NCI-H2029 (cell line): ENCODE results near the gene UBE2S.
"Not testable (repeated sequence)": the region's sequence is repeated elsewhere in the genome, so short reads cannot be mapped to it uniquely, and the experiment has no call there.

Experiments used
- DNase-seq: peaks from one replicate; lab custom pipeline; 2025; lab: John Stamatoyannopoulos, UW

UBE2S gene

DNA sequence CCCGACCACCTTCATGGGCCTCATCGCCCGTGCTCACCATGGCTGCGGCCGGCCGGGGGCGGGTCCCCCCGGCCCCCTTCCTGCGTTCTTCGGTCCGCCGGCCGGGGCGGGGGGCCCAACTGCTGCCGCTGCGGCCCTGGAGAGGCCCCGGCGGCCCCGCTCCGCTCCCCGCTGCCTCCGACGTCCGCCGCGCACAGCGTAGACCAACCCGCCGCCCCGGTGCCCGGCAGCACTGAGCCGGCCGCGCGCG lies at the start of gene UBE2S:
UBE2S (minus strand) TSS at position 239 of the 250 bp plus-strand sequence; CDS start at position 40, 199 bp downstream.
- not testable (repeated sequence) for DNase-seq

DNA sequence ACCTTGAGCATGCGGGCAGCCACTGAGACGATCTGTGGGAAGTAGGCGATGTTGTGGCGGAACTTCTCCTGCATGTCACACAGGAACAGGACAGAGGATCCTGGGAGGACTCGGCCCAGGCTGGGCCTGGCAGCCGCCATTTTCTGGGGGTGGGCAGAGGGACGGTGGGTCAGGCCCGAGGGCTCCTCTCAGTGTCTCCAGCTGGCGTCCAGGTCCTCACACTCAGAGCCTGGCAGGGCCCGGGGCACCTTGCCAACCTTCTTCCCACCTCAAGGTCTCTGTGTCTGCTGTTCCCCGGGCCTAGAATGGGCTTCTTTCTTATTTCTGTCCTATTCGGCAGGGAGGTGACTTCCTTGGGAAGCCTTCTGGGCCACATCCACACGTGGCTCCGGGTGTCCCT lies 48.8 kb upstream of the UBE2S start:
- no peak for DNase-seq

DNA sequence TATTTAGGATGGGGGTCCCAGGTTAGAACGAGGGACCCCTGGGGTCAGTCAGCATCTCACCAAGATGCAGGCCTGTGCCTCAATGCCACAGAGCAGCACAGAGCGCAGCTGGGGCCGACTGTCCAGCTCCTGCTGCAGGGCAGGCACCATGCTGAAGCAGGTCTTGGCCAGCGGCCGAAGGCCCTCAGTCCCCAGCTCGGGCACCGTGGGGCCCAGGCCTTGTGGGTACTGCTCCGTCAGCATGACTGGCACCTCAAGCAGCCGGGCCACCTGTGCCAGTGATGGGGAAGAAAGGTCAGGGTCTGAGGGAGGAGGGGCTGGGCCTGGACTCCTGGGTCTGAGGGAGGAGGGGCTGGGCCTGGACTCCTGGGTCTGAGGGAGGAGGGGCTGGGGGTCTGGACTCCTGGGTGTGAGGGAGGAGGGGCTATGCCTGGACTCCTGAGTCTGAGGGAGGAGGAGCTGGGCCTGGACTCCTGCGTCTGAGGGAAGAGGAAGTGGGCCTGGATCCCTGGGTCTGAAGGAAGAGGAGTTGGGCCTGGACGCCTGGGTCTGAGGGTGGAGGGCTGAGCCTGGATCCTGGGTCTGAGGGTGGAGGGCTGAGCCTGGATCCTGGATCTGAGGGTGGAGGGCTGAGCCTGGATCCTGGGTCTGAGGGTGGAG lies 48.1 kb upstream of the UBE2S start:
- no peak for DNase-seq

GRCh38 chr19:55454787-55455243 lies 47.2 kb upstream of the UBE2S start:
- no peak for DNase-seq

GRCh38 chr19:55453511-55454260 lies 46.1 kb upstream of the UBE2S start:
- no peak for DNase-seq

DNA sequence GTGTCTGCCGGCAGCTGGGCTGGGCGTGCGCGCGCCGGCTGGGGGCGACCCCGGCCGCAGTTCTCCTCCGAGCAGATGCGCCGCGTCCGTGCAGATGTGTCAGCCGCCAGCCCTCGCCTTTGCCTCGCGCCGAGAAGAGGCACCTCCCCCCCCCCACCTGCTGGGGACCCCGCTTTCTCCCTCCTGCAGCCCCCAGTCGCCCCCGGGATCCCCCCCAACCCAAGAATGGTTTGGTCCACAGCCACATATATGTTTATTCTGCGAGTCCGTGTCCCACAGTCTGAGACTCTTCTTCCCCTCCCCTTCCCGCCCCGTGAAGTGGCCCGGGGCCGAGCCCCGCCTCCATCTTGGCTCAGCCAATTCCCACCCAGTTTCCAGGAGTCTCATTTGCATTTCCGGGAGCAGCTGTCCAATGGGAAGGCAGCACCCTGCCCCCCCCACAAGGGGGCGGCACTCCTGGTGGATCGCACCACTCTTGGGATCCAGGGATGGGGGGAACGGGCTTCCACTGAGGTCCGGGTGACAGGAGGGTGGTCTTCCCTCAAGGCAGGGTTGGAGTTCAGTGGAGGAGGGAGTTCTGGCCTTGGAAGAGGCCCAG lies 45.3 kb upstream of the UBE2S start:
- peak; percentile 88 for DNase-seq

DNA sequence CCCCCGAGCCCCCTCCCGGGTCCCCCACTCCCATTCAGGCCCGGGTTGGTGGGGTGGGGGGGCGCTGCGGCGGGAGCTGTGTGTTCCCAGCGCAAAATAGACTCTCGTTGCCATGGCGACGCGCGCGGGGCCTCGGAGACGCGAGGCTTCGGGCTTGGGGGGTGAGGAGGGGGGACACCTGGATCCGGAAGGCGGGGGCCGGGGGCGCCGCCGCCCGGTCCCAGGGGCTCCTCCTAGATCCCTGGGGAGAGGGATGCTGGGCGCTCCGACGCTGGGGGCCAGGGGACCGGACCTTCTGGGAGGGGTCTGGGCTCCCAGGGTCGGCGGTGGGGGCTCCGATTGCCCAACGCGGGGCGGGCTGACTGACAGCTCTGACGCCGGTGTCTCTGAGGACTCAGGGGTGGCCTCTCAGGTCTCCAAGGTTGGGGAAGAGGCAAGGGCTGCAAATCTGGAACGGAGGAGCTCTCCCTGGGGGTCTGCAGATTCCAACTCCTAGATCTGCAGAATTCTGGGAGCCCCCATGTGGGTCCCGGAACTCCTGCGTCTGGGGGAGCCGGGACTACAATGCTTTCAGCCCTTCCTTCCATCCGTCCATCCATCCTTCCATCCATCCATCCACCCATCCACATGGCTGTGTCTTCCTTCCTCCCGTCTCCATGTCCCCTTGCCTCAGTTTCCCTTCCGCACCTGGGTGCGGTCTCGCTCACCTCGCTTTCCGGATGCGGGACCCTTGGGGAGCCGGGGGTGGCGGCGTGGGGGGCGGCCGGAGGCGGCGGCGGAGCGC lies 44.6 kb upstream of the UBE2S start:
- no peak for DNase-seq

DNA sequence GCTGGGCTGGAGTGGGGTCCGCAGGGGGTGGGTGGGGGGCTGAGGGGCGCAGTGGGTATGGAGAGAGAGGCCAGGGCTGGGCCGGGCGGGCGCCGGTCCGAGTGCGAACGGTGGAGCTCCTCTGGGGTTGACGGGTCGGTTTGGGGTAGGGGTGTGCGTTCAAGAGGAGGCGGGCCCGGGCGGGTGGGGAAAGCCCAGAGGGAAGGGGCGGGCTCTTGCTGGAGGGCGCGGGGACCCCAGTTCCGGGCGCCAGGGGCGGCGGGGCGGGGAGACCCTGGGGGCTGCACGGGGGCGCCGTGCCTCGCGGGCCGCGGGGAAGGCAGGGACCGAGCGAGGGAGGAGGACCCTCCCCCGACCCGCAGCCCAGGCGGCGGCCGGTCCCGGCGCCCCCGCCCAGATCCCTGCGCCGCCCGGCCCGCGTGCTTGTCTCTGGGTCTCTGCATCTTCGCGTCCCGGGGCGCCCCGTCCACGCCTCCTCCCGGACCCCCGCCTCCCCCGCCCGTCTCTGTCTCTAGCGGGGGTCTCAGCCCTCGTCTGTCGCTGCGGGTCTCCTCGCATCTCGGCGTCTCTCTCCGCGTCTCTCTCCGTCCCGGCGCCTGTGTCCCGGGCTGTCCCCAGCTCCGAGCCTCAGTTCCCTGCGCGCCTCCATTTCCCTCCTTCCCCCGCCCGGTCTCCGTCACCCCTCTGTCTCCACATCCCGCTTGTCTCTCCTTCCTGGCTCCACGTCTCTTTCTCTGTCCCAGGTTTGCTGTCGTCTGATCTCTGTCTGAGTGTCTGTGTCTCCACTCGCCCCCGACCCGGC lies 43.8 kb upstream of the UBE2S start:
- DNase-seq = no peak

DNA sequence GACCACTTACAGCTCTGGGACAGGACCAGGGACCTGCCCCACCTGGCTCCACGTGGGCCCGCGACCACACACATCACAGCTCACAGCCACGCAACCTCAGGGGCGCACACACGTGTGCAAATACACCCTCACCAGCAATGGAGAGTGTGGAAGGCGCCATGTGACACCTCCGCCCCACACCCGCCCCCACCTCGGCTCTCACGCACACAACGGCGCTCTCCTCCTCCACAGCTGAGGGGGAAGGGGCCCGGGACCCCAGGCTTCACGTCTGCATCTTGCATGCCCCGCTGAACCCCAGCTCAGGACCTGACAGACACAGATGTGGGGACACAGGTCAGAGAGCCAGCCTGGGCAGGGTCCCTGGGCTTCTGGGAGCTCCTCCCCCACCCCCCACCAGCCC lies 41.9 kb upstream of the UBE2S start:
- no peak for DNase-seq

DNA sequence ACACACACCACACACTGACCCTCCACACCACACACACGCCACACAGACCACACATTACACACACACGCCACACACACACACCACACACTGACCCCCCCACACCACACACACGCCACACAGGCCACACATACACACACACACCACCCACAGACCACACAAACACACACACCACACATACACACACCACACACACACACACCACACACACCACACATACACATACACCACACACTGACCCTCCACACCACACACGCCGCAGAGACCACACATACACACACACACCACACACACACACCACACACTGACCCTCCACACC lies 40.5 kb upstream of the UBE2S start:
- not testable (repeated sequence) for DNase-seq

DNA sequence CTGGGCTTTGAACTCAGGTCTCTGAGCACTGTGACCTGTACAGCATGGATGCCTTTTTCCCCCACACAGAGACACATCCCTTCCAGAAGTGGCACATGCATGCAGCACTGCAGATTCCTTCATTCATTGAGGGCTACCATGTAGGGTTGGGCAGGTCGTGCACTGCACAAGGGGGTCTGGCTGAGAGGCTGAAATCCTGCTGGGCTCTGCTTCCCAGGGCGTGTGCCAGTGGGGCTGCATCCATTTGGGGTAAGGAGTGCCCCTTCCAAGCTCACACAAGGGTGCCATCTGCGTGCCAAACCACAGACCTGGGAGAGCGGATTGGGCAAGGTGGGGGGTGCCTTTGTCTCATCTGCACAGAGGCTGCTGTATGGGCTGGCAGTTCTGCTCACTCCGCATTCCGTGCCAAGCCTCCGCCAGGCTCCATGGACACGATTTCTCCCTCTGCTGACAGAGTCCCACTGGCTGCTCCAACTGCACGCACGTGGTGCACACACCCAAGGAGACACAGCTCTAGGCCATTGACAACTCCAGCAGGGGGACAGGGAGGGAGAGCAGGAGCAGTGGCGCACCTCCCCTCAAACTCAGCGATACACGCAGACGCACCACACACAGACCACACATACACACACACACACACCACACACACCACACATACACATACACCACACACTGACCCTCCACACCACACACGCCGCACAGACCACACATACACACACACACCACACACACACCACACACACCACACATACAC lies 40.0 kb upstream of the UBE2S start:
- DNase-seq = no peak

DNA sequence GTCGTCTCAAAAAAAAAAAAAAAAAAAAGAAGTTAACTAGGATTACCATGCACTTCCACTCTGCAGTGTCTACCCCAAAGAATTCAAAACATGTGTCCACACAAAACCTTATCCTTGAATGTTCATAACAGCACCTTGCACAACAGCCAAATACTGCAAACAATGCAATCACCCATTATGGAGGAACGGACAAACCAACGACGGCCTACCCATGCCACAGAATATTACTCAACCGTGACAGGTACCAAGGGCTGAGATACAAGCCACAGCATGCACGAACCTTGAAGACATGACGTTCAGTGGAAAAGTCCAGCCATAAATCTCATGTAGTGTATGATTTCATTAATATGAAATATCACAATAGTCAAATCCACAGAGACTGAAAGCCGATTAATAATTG lies 38.5 kb upstream of the UBE2S start:
- no peak for DNase-seq

GRCh38 chr19:55444646-55445045 lies 37.1 kb upstream of the UBE2S start:
- DNase-seq = no peak

DNA sequence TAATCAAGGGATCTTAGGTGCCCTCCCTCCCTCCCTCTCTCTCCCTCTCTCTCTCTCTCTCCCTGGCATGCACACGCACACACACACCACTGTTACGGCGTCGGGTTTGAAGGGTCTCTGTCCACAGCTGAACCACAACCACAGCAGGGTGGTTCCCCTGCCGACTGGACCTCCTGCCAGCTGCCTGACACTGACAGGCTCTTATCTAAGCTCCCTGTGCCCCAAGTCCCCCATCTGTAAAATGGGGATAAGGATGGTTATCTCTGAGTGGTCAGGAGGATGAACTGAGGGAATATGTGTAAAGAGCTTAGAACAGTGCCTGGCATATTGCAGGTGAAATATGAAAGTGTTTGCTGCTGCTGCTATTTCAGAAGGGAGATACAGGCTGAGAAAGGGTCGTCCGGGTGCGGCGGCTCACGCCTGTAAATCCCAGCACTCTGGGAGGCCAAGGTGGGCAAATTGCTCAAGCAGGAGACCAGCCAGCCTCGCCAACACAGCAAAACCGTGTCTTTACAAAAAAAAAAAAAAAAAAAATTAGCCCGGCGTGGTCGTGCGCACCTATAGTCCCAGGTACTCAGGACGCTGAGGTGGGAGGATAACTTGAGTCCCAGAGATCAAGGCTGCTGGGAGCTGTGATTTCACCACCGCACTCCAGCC lies 36.4 kb upstream of the UBE2S start:
- DNase-seq = no peak

GRCh38 chr19:55443045-55443823 lies 35.6 kb upstream of the UBE2S start, which contains the start of gene SHISA7:
SHISA7 (minus strand) TSS chr19:55443300; CDS start chr19:55442863, 437 bp downstream.
- DNase-seq = no peak

DNA sequence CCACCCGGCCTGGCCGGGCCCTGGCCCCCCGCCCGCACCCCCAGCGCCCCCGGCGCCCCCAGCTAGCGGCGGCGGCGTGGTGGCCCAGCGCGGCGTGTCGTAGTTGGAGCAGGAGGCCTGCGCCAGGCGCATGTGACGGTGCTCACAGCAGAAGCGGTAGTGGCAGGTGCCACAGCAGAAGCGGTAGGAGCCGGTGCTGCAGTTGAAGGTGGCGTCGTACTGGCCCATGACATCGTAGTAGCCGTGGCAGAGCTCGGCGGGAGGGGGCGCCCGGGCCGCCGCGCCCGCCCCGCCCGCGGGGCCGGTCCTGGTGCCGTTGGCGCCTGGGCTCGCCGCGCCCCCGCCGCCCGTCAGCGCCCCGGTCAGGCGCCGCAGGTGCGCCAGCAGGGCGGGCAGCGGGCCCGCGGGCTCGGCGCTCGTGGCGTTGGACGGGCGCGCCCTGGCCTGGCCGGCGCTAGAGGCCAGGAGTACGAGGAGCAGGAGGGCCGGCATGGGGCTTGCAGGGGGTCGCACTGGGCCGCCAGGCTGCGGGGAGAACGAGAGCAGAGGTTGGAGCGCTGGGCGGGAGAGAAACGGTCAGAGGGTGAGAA lies 34.9 kb upstream of the UBE2S start:
- no peak for DNase-seq

GRCh38 chr19:55441692-55442321 lies 34.2 kb upstream of the UBE2S start:
- peak; percentile 16 for DNase-seq

DNA sequence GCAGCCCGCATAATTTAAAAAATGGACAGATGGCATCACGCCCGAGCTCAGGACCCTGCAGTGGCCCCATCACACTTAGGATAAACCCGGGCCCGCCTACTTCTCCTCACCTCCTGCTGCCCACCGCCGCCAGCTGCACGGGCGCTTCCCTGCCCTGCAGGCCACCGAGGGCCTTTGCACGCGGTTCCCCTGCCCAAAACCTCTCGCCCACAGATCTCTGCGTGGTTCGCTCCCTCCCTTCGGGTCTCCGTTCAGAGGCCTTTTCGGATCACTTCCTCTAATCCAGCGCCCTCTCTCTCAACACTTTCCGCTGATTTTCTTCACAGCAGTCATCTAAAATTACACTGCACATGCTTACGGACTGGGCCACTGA lies 33.7 kb upstream of the UBE2S start:
- DNase-seq = no peak
